ENCODE measurements around the gene COQ4.
A peak's percentile ranks its signal among the peaks of the same experiment; 100 is the strongest.

The COQ4 gene

GRCh38 chr9:128286440-128286839 lies 36.2 kb upstream of the COQ4 start:
- Histone ChIP-seq H3K4me3 (ENCODE audit: low read length) (no peak overlapping the region), H3K9me3 (ENCODE audit: control insufficient read depth, low read length) (no peaks in the 10 kb centered on the region), H3K27me3 (replicated peaks; ENCODE audit: control insufficient read depth, insufficient read depth, low read length) (no peaks in the 10 kb centered on the region), H3K36me3 (ENCODE audit: control insufficient read depth, insufficient read depth, low read length, severe bottlenecking) (peaks cover 26% of the 10 kb centered on the region), H3K4me1 (ENCODE audit: control insufficient read depth, insufficient read depth, low read length) (no peaks in the 10 kb centered on the region), H3K9ac (ENCODE audit: low read length) (no peak overlapping the region)
- peak; percentile 45 for DNase-seq (ENCODE audit: low read depth)

GRCh38 chr9:128288273-128289004 lies 34.2 kb upstream of the COQ4 start:
- Histone ChIP-seq H3K9ac (ENCODE audit: low read length) (no peak overlapping the region), H3K4me3 (ENCODE audit: low read length) (no peak overlapping the region), H3K4me1 (ENCODE audit: control insufficient read depth, insufficient read depth, low read length) (no peaks in the 10 kb centered on the region), H3K27me3 (replicated peaks; ENCODE audit: control insufficient read depth, insufficient read depth, low read length) (no peaks in the 10 kb centered on the region), H3K9me3 (ENCODE audit: control insufficient read depth, low read length) (no peaks in the 10 kb centered on the region), H3K36me3 (ENCODE audit: control insufficient read depth, insufficient read depth, low read length, severe bottlenecking) (peaks cover 26% of the 10 kb centered on the region)
- DNase-seq (ENCODE audit: low read depth), result no peak

DNA sequence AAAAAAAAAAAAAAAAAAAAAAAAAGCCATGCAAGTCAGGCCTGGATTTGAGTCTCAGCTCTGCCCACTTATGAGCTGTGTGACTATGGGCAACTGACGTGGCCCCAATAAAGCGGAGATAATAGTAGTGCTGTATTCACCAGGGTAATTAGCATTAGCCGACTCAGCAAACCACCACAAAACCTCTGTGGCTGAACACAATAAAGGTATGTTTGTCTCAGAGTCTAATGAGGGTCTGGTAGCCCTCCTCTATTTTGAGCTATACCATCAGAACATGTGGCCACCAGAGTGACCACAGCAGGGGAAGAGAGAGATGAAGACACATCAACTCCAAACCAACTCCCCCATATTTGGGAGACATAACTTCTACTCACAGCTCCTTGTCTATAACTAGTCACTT lies 30.6 kb upstream of the COQ4 start:
- H3K9me3 ChIP-seq (ENCODE audit: control insufficient read depth, low read length), result no peaks in the 10 kb centered on the region
- no peaks in the 10 kb centered on the region for H3K27me3 ChIP-seq (replicated peaks; ENCODE audit: control insufficient read depth, insufficient read depth, low read length)

DNA sequence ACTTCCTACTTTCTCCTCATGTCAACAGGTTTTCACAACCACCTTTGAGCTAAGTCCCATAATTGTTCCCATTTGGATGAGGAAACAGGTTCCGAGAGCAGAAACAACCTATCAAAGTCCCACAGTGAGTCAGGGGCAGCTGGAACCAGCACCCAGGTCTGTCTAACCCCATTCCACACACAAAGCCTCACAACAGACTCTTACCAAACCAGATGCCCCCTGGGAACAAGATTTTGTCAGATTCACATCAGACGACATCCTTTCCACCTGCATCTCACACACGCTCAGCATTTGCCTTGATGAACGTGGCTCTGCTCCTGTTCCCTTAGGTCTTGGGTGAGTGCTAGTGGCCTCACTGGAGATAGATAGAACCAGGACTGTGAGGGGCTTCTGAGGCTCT lies 29.5 kb upstream of the COQ4 start:
- H3K4me1 ChIP-seq (ENCODE audit: control insufficient read depth, insufficient read depth, low read length), result peaks cover 14% of the 10 kb centered on the region
- DNase-seq (ENCODE audit: low read depth), result no peak
- H3K9me3 ChIP-seq (ENCODE audit: control insufficient read depth, low read length), result no peaks in the 10 kb centered on the region
- H3K9ac ChIP-seq (ENCODE audit: low read length), result no peak overlapping the region
- no peaks in the 10 kb centered on the region for H3K27me3 ChIP-seq (replicated peaks; ENCODE audit: control insufficient read depth, insufficient read depth, low read length)
- peaks cover 8% of the 10 kb centered on the region for H3K36me3 ChIP-seq (ENCODE audit: control insufficient read depth, insufficient read depth, low read length, severe bottlenecking)
- H3K4me3 ChIP-seq (ENCODE audit: low read length), result no peak overlapping the region

More for the DNA sequence above, 30.6 kb upstream of the COQ4 start:
- Histone ChIP-seq H3K4me3 (ENCODE audit: low read length) (no peak overlapping the region), H3K9ac (ENCODE audit: low read length) (no peak overlapping the region), H3K4me1 (ENCODE audit: control insufficient read depth, insufficient read depth, low read length) (peaks cover 11% of the 10 kb centered on the region), H3K36me3 (ENCODE audit: control insufficient read depth, insufficient read depth, low read length, severe bottlenecking) (peaks cover 10% of the 10 kb centered on the region)
- DNase-seq (ENCODE audit: low read depth), result no peak

DNA sequence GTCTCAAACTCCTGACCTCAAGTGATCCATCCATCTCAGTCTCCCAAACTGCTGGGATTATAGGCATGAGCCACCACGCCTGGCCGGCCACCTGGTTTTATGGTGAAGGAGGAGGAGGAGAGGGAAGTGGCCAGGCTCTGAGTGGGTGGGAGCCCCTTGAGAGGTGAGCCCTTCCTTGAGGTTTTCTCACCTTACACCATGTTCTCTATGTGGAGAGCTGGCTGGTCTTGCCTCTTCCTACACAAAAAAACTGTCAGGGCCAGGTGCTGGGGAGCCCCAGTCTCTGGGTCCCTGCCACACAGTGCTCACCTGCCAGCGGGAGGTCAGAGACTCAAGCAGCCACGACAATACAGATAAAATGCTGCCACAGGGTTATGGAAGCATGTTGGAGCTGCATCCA lies 28.5 kb upstream of the COQ4 start:
- no peaks in the 10 kb centered on the region for H3K9me3 ChIP-seq (ENCODE audit: control insufficient read depth, low read length)
- no peak overlapping the region for H3K4me3 ChIP-seq (ENCODE audit: low read length)
- H3K27me3 ChIP-seq (replicated peaks; ENCODE audit: control insufficient read depth, insufficient read depth, low read length), result no peaks in the 10 kb centered on the region
- DNase-seq (ENCODE audit: low read depth), result no peak
- H3K9ac ChIP-seq (ENCODE audit: low read length), result no peak overlapping the region
- H3K4me1 ChIP-seq (ENCODE audit: control insufficient read depth, insufficient read depth, low read length), result peaks cover 14% of the 10 kb centered on the region
- H3K36me3 ChIP-seq (ENCODE audit: control insufficient read depth, insufficient read depth, low read length, severe bottlenecking), result no peaks in the 10 kb centered on the region

DNA sequence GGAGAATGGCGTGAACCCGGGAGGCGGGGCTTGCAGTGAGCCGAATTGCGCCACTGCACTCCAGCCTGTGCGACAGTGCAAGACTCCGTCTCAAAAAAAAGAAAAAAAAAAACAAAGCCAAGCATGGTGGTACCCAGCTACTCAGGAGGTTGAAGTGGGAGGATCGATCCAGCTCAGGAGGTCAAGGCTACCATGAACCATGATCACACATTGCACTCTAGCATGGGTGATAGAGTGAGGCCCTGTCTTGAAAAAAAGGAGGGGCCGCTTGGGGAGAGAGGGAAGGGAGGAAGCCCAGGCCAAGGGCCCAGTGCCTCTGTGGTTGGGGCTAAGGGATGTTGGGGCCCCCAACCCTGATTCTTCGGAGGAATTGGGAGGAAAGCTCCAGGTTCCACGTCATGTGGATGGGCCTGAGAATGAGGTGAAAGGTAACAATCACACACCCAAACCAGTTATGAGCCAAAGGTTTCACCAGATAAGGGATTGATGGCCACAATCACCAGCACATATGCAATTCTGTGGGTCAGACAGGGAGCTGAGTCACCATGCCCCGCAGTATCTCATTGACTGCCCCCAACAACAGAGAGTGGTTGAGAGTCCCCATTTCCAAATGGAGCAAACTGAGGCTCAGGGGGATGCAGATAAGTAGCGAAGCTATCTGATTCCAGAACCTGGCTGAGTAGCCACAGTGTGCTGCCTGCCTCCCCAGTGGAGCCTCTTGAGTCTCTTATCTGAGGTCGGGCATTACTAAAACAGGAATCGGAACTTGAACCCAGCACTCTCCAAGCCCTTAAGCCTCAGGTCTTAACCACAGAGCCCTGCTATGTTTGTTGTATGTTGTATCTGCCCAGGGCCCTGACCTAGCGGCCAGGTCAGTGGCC lies 26.1 kb upstream of the COQ4 start:
- Histone ChIP-seq H3K36me3 (ENCODE audit: control insufficient read depth, insufficient read depth, low read length, severe bottlenecking) (no peaks in the 10 kb centered on the region), H3K4me1 (ENCODE audit: control insufficient read depth, insufficient read depth, low read length) (peaks cover 18% of the 10 kb centered on the region), H3K4me3 (ENCODE audit: low read length) (no peak overlapping the region), H3K27me3 (replicated peaks; ENCODE audit: control insufficient read depth, insufficient read depth, low read length) (no peaks in the 10 kb centered on the region), H3K9me3 (ENCODE audit: control insufficient read depth, low read length) (no peaks in the 10 kb centered on the region), H3K9ac (ENCODE audit: low read length) (peak overlapping the region; percentile 23)
- no peak for DNase-seq (ENCODE audit: low read depth)

DNA sequence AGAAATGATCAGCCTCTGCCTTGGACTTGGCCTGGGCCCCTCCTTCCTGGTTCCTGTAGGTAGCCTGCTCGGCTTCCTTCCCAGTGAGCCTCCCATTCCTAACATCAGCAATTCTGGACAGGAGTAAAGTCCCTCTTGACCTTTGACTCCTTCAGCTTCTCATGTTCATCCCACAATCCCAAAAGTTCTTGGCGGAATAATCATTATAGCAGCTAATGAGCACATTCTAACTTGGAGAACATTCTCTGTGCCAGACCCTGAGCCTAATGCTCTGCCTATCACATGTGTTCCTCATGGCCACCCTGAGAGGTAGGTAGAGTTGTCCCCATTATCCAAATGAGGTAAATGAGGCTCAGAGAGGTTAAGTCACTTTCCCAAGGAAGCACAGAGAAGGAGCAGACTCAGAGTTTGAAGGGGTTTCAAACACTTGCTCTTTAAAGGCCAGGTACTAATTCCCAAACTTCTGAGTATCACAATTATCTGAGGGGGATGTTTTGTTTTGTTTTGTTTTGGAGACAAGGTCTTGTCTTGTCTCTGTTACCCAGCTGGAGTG lies 25.3 kb upstream of the COQ4 start:
- no peak overlapping the region for H3K4me3 ChIP-seq (ENCODE audit: low read length)
- no peak overlapping the region for H3K9ac ChIP-seq (ENCODE audit: low read length)
- DNase-seq (ENCODE audit: low read depth), result no peak
- peaks cover 18% of the 10 kb centered on the region for H3K4me1 ChIP-seq (ENCODE audit: control insufficient read depth, insufficient read depth, low read length)
- H3K9me3 ChIP-seq (ENCODE audit: control insufficient read depth, low read length), result no peaks in the 10 kb centered on the region
- H3K36me3 ChIP-seq (ENCODE audit: control insufficient read depth, insufficient read depth, low read length, severe bottlenecking), result no peaks in the 10 kb centered on the region
- H3K27me3 ChIP-seq (replicated peaks; ENCODE audit: control insufficient read depth, insufficient read depth, low read length), result no peaks in the 10 kb centered on the region

GRCh38 chr9:128298535-128299482 lies 23.8 kb upstream of the COQ4 start:
- no peaks in the 10 kb centered on the region for H3K9me3 ChIP-seq (ENCODE audit: control insufficient read depth, low read length)
- DNase-seq (ENCODE audit: low read depth), result no peak
- H3K4me1 ChIP-seq (ENCODE audit: control insufficient read depth, insufficient read depth, low read length), result peaks cover 18% of the 10 kb centered on the region
- no peak overlapping the region for H3K4me3 ChIP-seq (ENCODE audit: low read length)
- H3K36me3 ChIP-seq (ENCODE audit: control insufficient read depth, insufficient read depth, low read length, severe bottlenecking), result no peaks in the 10 kb centered on the region
- no peaks in the 10 kb centered on the region for H3K27me3 ChIP-seq (replicated peaks; ENCODE audit: control insufficient read depth, insufficient read depth, low read length)
- H3K9ac ChIP-seq (ENCODE audit: low read length), result no peak overlapping the region

DNA sequence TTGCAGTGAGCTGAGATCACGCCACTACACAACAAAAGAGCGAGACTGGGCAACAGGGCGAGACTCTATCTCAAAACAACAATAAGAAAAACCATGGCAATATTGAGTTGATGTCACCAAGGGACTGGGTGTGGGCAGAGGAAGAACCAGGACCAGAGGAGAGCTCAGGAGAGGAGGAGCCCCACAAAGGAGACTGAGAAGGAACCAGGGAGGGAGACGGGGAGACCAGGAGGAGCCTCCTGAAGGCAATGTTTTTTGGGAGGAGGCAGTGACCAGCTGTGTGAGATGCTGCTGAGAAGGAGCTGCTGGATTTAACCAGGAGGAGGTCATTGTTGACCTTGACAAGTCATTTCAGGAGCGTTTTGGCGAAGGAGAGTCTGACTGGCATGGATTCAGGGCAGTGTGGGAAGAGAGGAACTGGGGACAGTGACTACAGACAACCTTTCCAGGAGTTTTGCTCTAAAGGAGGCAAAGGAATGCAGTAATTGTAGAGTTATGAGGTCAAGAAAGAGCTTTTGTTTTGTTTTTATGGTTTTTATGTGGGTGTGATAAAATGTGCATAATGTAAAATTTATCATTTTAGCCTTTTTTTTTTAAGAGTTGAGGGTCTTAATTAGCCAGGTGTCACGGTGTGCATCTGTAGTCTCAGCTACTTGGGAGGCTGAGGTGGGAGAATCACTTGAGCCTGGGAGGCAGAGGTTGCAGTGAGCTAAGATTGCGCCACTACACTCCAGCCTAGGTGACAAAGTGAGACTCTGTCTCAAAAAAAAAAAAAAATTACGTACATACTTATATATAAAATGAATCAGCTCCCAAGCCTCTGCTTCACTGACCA lies 18.3 kb upstream of the COQ4 start:
- H3K4me1 ChIP-seq (ENCODE audit: control insufficient read depth, insufficient read depth, low read length), result peaks cover 26% of the 10 kb centered on the region
- no peaks in the 10 kb centered on the region for H3K27me3 ChIP-seq (replicated peaks; ENCODE audit: control insufficient read depth, insufficient read depth, low read length)
- peaks cover 7% of the 10 kb centered on the region for H3K36me3 ChIP-seq (ENCODE audit: control insufficient read depth, insufficient read depth, low read length, severe bottlenecking)
- no peak overlapping the region for H3K9ac ChIP-seq (ENCODE audit: low read length)
- DNase-seq (ENCODE audit: low read depth), result no peak
- H3K4me3 ChIP-seq (ENCODE audit: low read length), result no peak overlapping the region
- no peaks in the 10 kb centered on the region for H3K9me3 ChIP-seq (ENCODE audit: control insufficient read depth, low read length)

DNA sequence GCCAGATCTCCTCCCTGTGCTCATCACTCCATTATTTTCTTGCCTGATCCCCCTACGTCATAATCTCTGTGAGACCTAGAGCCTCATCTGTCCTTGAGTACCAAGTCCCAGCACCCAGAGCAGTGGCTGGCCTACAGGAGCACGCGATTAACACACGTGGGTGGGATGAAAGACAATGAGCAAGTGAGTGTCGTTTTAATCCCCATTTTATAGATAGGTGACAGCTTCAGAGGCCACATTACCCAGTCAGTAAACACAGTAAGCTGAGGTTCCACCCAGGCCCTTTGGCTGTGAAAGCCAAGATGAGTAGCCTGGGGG lies 17.7 kb upstream of the COQ4 start:
- no peaks in the 10 kb centered on the region for H3K27me3 ChIP-seq (replicated peaks; ENCODE audit: control insufficient read depth, insufficient read depth, low read length)
- H3K36me3 ChIP-seq (ENCODE audit: control insufficient read depth, insufficient read depth, low read length, severe bottlenecking), result peaks cover 12% of the 10 kb centered on the region
- DNase-seq (ENCODE audit: low read depth), result no peak

More for the DNA sequence above, 17.7 kb upstream of the COQ4 start:
- peaks cover 26% of the 10 kb centered on the region for H3K4me1 ChIP-seq (ENCODE audit: control insufficient read depth, insufficient read depth, low read length)
- no peak overlapping the region for H3K9ac ChIP-seq (ENCODE audit: low read length)
- no peak overlapping the region for H3K4me3 ChIP-seq (ENCODE audit: low read length)
- H3K9me3 ChIP-seq (ENCODE audit: control insufficient read depth, low read length), result no peaks in the 10 kb centered on the region

Measured in adipocyte (in vitro differentiated cells).